Activated effector memory CD4-positive, alpha-beta T cell treated with Interleukin-2 at 50 U/mL for 16 hours (primary cell): Measurements from ENCODE around the gene ANAPC2.
A peak's percentile ranks its signal among the peaks of the same experiment; 100 is the strongest.
"Not testable (repeated sequence)": the region's sequence is repeated elsewhere in the genome, so short reads cannot be mapped to it uniquely, and the experiment has no call there.

Experiments
- DNase-seq: peaks from one replicate; pipeline ENCODE4 v3.0.0-alpha.2; 2020

The ANAPC2 gene

DNA sequence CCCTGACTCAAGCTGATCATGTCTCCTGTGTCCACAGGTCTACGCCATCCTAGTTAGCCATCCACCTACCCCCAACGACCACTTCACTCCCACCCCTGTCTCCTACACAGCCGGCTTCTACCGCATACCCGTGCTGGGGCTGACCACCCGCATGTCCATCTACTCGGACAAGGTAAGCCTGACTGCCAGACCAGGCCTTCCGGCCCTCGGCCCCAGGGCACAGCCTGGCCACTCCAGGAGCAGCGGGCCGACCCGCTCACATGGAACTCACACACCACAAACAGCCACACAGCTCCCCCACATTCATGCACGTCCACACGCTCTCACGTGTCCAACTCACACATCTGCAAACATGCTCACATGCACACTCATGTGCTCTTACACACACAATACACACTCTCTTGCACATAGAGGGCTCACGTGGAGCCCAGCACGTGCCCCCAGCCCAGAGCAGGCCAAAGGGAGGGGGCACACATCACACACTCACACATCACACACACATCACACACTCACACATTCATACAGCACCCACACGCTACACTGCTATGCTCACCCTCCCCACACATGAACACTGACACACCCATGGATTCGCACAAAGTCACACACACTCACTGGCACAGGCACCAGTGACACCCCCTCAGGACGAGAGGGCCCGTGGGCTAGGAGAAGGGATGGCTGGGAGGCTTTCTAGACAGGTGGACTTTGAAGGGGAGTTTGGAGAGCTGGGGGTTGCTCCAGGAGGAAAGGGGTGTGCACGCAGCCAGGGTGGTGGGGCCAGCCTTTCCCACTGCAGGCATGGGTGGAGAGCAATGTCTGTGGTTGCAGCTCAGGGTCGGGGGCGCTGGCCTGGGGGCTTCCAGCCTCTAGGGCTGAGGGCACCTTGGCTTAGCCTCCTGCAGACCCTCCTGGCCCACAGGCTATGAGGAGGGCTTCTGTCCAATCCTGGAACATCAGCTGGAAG is 46.1 kb downstream of the ANAPC2 start:
- no peak for DNase-seq

DNA sequence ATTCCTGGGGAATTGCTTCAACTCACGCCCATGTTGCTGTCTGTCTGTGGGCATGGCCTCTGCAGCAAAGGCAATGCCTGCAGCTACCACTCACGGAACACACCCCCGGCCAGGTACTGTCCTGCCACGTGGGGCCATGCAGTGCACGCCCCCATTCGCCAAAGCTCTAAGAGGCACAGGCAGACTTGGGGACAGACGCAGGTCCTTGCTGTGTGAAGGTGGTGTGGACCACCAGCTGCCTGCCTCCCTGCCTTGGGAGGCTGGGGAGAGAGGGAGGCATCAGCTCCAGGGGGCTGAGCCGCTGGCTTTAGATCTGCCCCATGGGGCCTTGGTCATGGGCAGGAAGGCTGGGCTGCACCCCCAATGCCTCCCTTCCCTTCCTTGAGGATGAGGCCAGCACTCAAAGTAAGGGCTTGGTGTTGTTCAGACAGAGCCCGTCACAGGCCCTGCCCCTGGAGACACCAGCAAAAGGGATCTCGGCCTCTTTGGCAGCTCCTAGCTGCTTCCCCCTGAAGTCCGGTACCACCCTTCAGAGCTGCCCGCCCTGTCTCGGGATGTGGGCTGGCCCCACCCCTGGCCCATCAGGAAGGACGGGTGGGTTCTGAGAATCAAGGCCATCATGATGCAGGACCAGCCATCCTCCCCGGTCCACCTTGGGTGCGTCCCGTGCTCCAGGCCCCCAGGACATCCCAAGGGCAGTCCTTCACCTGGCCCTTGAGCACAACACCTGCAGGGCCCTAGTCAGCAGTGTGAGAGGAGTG is 47.1 kb downstream of the ANAPC2 start:
- DNase-seq: no peak

DNA sequence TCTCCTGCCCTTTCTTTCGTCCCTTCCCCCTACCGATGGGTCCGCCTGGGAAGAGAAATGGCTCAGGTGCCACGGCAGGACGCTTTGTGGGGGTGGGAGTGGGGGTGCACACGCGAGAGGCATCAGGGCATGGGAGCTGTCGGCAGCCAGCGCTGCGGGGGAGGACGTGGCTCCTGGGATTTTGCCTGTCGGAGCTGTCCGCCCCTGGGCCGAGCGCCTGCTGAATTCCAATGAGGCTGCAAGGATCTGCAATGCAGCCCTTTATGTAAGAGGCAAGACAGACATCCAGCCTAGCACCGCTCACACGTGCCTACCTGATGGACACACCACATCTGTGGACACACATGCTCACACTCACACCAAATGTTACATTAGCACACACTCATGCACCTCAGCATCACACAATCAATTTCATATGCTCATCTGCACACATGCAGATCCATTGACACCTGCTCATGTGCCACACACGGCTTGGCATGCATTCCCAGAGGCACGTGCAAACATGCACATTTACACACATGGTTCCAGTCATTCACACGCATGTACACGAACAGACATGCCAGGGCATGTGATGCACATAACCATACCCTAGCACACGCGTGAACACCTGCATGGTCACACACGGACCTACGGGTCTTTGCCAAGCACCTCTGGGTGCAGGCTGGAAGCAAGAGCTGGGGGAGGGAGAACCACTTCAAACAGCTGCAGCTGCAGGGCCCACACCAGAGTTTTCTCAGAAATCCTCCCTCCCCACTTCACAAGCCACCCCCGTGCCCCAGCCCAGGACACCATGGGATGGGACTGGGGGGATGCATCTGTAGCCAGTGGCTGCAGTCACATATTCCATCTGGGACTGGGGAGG is 48.0 kb downstream of the ANAPC2 start:
- no peak for DNase-seq

DNA sequence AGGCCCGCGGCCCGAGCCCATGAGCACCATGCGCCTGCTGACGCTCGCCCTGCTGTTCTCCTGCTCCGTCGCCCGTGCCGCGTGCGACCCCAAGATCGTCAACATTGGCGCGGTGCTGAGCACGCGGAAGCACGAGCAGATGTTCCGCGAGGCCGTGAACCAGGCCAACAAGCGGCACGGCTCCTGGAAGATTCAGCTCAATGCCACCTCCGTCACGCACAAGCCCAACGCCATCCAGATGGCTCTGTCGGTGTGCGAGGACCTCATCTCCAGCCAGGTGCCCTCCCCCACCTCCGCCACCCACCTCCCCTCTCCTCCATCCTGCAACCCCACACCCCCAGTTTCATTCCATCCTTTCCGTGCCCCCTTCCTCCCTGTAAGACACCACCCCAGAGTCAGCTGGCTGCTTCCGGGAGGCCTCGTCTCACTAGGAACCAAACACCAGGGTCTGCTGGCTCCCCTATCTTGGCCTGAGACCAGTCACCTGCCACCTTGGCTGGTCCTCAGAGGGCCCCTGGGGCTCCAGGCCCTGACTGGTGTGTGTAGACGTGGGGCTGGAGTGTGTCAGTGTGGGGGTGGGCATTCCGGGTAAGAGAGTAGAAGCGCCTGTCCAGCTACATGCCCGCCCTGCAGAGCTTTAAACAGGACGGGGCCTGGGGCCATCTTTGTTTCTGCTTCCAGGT is 48.8 kb downstream of the ANAPC2 start:
- no peak for DNase-seq

DNA sequence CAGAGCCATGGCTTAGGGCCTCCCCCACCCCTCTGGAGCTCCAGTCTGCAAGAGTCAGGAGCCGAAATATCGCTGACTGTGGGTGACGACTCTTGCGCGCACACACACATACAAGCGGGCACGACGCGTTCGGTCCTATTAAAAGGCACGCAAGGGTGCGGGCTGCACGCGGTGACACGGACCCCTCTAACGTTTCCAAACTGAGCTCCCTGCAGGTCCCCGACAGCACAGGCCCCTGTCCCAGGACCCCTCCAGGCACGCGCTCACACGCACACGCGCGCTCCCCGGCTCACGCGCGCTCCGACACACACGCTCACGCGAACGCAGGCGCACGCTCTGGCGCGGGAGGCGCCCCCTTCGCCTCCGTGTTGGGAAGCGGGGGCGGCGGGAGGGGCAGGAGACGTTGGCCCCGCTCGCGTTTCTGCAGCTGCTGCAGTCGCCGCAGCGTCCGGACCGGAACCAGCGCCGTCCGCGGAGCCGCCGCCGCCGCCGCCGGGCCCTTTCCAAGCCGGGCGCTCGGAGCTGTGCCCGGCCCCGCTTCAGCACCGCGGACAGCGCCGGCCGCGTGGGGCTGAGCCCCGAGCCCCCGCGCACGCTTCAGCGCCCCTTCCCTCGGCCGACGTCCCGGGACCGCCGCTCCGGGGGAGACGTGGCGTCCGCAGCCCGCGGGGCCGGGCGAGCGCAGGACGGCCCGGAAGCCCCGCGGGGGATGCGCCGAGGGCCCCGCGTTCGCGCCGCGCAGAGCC is 49.5 kb downstream of the ANAPC2 start, which contains the start of gene GRIN1:
Gene GRIN1, plus strand, starts transcription at position 433 of the 746 bp plus-strand sequence. CDS start 333 bp downstream, outside the sequence.
- no peak for DNase-seq

DNA sequence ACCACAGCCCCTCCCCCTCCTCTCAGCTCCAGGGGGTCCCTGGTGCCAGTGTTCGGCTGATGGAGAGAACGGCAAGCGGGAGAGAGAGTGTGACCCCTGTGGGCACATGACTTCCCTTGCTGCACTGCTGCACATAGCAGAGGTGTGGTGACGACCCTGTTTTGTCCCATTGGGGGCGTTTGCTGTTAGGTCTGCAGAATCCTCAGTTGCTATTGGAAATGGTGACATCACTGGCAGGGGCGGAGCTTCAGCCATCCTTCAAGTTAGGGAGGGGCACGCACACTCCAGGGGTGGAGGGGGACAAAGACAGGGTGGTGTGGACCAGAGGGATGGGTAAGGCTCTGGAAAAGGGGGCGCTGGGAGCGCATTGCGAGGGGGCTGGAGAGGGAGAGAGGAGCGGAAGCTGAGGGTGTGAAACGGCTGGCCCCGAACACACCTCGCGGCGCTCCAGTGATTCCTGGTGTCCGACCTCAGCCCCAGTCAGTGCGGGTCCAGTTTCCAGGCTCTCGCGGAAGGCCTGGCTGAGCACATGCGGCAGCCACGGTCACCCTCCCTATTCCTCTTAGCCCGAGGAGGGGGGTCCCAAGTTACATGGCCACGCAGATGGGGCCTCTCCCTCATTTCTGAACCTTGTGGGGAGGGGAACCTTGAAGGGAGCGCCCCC is 50.2 kb downstream of the ANAPC2 start:
- no peak for DNase-seq

DNA sequence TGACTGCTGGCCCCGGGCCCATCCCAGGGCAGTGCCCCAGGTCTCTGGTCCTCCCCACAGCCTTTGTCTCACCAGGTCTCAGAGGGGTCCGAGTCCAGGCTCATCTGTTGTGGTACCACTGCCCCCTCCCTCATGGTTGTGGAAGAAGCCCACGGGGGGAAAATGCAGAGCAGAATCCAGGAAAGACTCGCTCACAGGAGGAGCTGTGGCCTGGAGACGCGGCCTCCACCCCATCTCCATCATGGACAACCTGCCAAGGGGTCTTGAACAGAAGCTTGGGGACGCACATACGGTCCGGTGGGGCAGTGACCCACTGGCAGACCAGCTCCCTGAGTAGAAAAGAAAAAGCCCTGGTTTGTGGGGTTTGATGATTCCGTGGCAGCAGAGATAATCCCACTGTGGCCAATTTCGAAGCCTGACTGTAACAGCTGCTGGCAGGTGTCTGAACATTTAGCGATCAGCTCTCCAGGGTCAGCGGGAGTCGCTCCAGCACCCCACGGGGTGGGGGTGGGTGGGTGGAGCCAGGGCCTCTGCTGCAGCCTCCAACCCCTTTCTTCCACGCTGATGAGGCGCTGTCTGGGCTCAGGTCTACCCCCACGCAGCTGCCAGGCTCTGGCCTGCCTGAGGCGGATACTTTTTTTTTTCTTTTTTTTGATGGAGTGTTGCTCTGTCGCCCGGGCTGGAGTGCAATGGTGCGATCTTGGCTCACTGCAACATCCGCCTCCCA is 51.3 kb downstream of the ANAPC2 start:
- DNase-seq: no peak

DNA sequence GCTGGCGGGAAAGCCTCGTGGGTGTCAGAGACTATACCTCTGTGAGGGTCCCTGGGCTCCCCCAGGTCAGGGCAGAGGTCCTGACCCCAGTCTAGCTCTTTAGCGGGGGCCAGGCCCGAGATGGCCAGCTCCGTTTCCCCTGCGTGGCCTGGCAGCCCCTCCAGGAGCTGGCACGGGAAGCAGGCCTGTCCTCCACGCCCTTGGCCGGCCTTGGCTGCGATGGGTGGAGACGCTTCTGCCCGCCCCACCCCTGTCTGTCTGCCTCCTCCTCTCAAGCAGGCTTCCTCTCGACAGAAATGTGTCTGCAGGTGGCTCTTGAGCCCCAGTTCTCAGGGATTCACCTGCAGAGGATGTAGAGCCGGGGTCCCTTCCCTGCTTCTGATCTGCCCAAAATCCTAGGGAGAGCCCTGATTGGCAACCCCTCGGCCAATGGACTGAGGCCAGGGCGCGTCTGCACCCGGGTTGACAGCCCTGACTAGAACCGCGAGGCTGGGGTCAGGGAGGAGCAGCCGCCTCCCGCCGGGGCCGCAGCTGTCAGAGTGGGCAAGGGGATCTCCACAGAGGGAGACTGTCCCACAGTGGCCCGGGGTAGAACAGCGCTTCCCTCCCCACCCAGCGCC is 52.0 kb downstream of the ANAPC2 start:
- no peak for DNase-seq

DNA sequence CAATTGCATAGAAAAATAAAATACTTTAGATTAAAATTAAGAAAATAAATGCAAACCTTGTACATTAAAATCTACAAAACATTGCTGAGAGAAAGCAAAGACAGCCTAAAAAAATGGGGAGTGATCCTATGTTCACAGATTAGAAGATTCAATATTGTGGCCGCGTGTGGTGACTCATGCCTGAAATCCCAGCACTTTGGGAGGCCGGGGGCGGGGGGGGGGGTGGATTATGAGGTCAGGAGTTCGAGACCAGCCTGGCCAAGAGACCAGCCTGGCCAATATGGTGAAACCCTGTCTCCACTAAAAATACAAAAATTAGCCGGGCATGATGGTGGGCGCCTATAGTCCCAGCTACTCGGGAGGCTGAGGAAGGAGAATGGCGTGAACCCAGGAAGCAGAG is 53.2 kb downstream of the ANAPC2 start:
- DNase-seq: not testable (repeated sequence)

DNA sequence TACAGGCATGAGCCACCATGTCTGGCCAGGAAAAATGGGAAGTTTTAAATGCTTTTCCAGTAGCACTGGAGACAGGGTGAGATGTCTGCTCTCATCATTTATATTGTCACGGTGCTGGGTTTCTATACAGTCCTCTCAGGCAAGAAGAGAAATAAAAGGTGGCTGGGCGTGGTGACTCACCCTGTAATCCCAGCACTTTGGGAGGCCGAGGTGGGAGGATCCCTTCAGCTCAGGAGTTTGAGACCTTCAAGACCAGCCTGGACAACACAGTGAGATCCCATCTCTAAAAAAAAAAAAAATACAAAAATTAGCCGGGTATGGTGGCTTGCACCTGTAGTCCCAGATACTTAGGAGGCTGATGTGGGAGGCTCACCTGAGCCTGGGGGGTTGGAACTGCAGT is 54.2 kb downstream of the ANAPC2 start:
- DNase-seq: no peak

DNA sequence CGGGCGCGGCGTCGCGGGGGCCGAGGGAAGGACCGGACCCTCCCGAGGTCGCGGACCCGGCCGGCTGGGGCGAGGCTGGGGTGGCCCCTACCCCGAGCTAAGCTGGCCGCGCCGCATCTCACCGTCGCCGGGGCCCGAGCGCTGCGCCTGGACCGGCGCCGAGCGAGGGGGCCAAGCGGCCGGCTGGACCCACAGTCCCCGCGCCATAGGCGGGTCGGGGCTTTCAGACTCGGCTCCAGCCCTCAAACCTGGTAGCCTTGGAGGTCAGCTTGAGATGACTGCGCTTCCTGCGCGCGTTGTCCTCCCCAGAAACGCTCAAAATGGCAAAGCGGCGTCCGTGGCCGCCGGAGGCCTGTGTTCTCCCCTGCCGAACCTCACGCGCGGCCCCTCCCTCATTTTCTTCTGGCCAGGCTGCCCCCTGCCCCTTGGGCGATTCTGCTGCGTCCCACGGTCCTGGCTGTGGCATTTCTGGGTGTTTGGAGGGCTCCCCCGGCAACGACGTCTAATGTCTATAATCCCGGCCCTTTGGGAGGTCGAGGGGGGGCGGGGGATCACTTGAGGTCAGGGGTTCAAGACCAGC is 58.1 kb downstream of the ANAPC2 start:
- no peak for DNase-seq

DNA sequence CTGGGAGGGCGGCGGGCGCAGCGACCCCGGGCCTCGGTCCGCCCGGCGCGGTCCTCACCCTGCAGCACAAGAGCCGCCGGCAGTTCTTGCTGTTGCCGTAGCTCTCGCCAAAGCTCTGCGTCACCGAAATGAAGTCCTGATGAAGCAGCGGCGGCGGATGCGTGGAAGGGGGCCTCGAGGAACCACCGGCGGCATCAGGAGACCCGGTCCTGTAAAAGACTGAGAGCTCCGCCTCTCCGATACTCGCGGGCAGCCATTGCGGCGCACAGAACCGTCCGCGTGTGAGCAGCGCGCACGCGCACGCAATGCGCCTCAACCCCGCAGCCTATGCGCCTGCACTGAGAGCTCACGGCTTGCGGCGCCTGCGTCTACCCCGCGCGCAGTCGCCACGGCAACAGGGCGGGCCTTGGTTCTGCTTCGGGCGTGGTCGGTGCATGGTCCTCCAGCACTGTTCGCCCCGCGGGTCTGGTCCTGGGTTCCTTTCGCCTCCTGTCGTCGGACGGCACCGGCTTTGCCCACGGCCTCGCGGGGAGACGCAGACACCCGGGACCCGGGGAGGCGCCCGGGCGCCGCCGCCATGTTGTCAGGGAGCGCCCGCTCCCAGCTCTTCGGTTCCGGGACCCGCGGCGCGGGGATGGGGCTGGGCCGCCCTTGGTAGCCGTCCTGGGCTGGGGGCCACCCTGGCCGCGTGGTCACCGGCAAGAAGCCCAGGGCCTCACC is 58.7 kb downstream of the ANAPC2 start:
- peak; percentile 87 for DNase-seq

DNA sequence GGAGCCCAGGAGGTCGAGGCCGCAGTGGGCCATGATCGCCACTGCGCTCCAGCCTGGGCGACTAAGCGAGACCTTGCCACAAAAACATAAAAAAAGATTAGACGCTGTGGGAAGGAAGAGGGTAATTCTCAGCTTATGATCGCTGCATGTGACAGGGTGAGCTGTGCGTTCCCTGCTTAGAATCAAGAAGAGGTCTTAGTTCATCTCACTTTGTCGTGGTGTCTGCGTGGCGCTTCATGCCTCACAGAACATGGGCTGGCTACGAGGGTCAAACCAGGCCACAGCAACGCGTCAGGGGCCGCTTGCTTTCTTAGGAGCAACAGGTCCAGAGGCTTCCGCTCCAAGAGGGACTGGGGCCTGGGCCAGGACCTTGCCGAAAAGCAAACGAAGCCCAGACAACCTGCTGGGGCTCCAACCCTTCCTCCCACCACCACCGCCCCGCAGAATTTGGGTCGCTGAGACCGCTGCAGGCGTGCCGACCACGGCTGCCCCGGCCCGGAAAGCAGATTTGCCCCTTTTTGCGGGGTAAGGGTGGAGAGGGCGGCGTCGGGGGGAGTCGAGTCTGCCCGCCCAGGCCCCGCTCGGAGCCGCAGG is 59.4 kb downstream of the ANAPC2 start:
- no peak for DNase-seq

DNA sequence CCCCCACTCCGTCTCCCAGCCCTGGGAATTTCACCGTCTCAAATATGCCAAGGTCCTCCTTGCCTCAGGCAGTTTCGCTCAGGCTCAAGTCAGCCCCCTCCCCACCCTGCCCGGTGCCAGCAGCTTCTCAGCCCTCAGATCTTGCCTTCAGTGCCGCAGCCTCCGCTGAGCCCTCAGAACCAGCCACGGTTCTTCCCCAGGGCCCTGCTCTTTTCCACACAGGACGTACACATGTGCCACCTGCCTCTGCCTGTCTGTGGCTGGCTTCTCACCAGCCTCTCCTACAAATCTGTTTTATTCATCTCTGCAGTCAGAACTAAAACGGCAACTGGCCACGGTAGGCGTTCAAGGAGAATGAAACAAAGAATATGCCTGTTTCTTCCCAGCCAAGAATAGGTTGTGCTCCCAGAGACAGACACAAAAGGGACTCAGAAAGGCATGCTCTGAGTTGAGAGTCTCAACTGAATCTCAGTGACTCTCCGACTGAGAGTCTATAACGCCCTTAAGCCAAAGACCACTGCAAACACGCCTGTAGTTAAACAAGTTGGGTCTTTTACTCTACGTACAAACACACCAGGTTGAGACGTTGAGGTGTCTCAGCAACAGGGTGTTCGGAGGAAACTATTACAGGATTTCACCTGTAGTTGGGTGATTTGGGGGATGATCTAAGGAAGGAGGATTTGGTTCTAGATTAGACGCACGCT is 60.0 kb downstream of the ANAPC2 start:
- no peak for DNase-seq

DNA sequence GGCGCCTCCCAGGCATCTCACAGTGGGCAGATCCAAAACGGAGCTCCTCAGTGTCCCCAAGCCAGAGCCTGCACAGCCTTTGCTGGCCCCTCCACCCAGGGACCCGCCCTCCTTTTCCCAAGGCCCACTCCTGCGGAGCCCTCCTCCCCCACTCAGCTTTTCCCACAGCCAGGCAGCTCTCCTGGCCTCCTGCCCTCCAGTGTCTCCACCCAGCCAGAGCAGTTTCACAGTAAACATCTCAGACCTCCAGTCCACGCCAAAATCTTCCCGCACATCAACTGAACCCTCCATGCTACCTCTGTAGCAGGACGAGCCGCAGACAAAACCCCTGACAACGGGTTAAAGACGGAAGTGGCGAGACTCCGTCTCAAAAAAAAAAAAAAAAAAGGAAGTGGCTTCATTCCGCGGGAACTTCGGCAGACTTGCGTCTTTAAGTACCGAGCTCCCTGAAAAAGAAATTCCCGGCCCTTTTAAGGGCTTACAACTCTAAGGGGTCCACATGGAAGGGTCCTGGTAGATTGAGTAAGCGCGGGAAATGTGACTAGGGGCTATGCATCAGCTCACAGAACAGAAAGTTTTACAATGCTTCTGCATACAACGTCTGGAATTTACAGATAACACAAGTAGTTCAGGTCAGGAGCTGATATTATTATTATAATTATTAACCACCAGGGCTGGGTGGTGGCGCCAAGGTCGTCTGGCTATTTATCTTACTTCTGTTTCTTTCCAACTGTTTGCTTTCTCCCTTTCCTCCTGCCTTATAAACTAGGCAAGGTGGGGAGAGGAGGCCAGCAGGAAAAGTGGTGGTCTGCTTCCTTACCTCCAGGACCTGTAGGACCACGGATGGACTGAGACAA is 60.8 kb downstream of the ANAPC2 start:
- peak; percentile 16 for DNase-seq

DNA sequence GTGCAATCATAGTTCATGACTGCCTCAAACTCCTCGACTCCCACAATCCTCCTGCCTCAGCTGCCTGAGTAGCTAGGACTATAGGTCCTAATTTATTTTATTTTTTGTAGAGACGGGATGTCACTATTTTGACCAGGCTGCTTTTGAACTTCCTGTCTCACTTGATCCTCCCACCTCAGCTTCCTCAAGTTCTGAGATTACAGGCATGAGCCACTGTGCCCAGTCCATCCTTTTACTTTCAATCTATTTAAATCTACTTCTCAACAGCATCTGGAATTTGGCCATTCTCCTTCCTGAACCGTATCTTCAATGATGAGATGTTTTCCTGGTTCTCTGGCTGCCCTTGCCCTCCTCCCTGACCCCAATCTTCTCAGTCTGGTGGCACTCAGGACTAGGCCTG is 61.6 kb downstream of the ANAPC2 start:
- no peak for DNase-seq
